ENCODE measurements around the gene ZNF557. TPM values are rescaled to one million over a fixed set of nuclear protein-coding genes. Genes with fewer than 3 reads are reported as not detected.

ZNF557 gene
- total RNA-seq, 1 donor from 2014 or later, result 12.9 TPM

DNA sequence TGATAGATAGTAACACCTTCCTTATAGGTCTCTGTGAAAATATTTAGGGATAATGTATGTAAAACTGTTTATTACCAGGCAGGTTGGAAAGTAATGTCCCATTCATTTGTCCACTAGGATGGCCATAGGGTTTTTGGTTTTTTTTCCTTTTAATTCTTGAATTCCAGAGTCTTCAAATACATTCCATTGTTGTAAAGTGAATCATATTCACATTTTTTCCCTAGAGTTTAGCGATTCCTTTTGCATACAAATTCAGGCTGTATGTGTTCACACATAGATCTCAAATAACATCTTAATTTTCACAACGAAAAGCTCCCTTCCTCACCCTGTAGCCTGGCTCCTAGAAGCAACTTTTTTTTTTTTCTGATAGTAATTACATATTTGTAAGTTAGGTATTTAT, 1.8 kb upstream of the ZNF557 start:
- Histone ChIP-seq H3K27me3 (no peaks in the 10 kb centered on the region), H3K27ac (no peak overlapping the region), H3K4me1 (peaks cover 3% of the 10 kb centered on the region), H3K9me3 (ENCODE audit: low read depth) (peaks cover 5% of the 10 kb centered on the region), H3K79me2 (ENCODE audit: low read depth) (peaks cover 16% of the 10 kb centered on the region), H3K36me3 (peaks cover 4% of the 10 kb centered on the region), H2AFZ (replicated peaks) (no peak overlapping the region), H4K20me1 (ENCODE audit: low read depth) (peaks cover 4% of the 10 kb centered on the region), H3K9ac (no peak overlapping the region), H3K4me3 (no peak overlapping the region), H3K4me2 (no peak overlapping the region), H3F3A (ENCODE audit: low read depth) (peaks cover 12% of the 10 kb centered on the region)
- Mint-ChIP-seq H3K4me3 (no peak overlapping the region), H3K4me1 (peaks cover 3% of the 10 kb centered on the region), H3K9me3 (peaks cover 17% of the 10 kb centered on the region), H3K36me3 (peaks cover 12% of the 10 kb centered on the region), H3K27ac (no peak overlapping the region), H3K27me3 (ENCODE audit: insufficient read depth, low read depth) (peaks cover 10% of the 10 kb centered on the region)
- DNase-seq (ENCODE audit: low spot score), result no peak
- TF ChIP-seq, protein P1, sequence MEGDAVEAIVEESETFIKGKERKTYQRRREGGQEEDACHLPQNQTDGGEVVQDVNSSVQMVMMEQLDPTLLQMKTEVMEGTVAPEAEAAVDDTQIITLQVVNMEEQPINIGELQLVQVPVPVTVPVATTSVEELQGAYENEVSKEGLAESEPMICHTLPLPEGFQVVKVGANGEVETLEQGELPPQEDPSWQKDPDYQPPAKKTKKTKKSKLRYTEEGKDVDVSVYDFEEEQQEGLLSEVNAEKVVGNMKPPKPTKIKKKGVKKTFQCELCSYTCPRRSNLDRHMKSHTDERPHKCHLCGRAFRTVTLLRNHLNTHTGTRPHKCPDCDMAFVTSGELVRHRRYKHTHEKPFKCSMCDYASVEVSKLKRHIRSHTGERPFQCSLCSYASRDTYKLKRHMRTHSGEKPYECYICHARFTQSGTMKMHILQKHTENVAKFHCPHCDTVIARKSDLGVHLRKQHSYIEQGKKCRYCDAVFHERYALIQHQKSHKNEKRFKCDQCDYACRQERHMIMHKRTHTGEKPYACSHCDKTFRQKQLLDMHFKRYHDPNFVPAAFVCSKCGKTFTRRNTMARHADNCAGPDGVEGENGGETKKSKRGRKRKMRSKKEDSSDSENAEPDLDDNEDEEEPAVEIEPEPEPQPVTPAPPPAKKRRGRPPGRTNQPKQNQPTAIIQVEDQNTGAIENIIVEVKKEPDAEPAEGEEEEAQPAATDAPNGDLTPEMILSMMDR (IDR thresholded peaks at IDR 0.05), result no peak
- no peak for TF ChIP-seq EZH2 (IDR thresholded peaks at IDR 0.05)
- TF ChIP-seq EZH2phosphoT487 (IDR thresholded peaks at IDR 0.05), result no peak

DNA sequence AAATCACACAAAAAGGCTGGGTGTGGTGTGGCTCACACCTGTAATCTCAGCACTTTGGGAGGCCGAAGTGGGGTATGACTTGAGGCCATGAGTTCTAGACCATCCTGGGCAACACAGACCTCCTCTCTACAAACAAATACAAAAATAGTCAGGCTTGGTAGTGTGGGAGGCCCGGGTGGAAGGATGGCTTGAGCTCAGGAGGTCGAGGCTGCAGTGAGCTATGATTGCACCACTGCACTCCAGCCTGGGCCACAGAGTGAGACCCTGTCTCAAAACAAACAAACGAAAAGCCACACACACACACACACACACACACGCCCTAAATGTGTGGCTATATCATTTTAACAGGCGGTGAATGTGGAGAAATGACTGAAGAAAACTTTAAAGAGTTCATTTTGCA, 904 bp upstream of the ZNF557 start:
- peak overlapping the region; percentile 98 for H3K4me2 ChIP-seq
- H3K27me3 ChIP-seq, result no peaks in the 10 kb centered on the region
- Mint-ChIP-seq H3K9me3 (peaks cover 18% of the 10 kb centered on the region), H3K27ac (peak overlapping the region; percentile 54), H3K4me3 (peak overlapping the region; percentile 97), H3K36me3 (peaks cover 18% of the 10 kb centered on the region), H3K27me3 (ENCODE audit: insufficient read depth, low read depth) (peaks cover 10% of the 10 kb centered on the region), H3K4me1 (peaks cover 3% of the 10 kb centered on the region)
- H3K79me2 ChIP-seq (ENCODE audit: low read depth), result peaks cover 16% of the 10 kb centered on the region
- H3K9ac ChIP-seq, result no peak overlapping the region
- peaks cover 3% of the 10 kb centered on the region for H3K4me1 ChIP-seq
- H2AFZ ChIP-seq (replicated peaks), result peak overlapping the region; percentile 78
- DNase-seq (ENCODE audit: low spot score), result no peak
- peak overlapping the region; percentile 98 for H3K4me3 ChIP-seq
- H3K27ac ChIP-seq, result no peak overlapping the region
- peaks cover 5% of the 10 kb centered on the region for H3F3A ChIP-seq (ENCODE audit: low read depth)
- peaks cover 4% of the 10 kb centered on the region for H3K36me3 ChIP-seq
- H4K20me1 ChIP-seq (ENCODE audit: low read depth), result peaks cover 4% of the 10 kb centered on the region
- H3K9me3 ChIP-seq (ENCODE audit: low read depth), result peaks cover 5% of the 10 kb centered on the region
- TF ChIP-seq, protein P1 (IDR thresholded peaks at IDR 0.05), result no peak
- no peak for TF ChIP-seq EZH2 (IDR thresholded peaks at IDR 0.05)
- no peak for TF ChIP-seq EZH2phosphoT487 (IDR thresholded peaks at IDR 0.05)

DNA sequence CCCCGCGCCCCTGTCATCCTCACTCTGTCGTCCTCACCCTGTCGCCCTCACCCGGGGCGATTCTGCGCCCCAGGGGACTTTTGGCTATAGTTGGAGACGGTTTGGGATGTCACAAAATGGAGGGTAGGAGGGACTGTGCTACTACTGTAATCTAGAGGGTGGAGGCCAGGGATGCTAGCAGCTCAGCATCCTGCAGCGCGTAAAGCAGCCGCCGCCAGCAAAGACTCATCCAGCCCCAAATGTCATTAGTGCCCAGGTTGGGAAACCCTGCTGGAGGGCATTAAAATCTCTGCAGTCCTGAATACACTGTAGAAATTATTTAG, 362 bp downstream of the ZNF557 start:
- Histone ChIP-seq H3K27ac (no peak overlapping the region), H3F3A (ENCODE audit: low read depth) (peaks cover 5% of the 10 kb centered on the region), H3K9me3 (ENCODE audit: low read depth) (peaks cover 5% of the 10 kb centered on the region), H4K20me1 (ENCODE audit: low read depth) (peaks cover 4% of the 10 kb centered on the region), H3K4me2 (peak overlapping the region; percentile 98), H3K79me2 (ENCODE audit: low read depth) (peaks cover 16% of the 10 kb centered on the region), H3K4me3 (peak overlapping the region; percentile 98), H2AFZ (replicated peaks) (peak overlapping the region; percentile 100), H3K4me1 (peaks cover 3% of the 10 kb centered on the region), H3K36me3 (peaks cover 4% of the 10 kb centered on the region), H3K9ac (peak overlapping the region; percentile 60), H3K27me3 (no peaks in the 10 kb centered on the region)
- H3K4me3 Mint-ChIP-seq, result peak overlapping the region; percentile 97
- H3K9me3 Mint-ChIP-seq, result peaks cover 23% of the 10 kb centered on the region
- H3K4me1 Mint-ChIP-seq, result peaks cover 3% of the 10 kb centered on the region
- peaks cover 24% of the 10 kb centered on the region for H3K36me3 Mint-ChIP-seq
- H3K27me3 Mint-ChIP-seq (ENCODE audit: insufficient read depth, low read depth), result peaks cover 7% of the 10 kb centered on the region
- TF ChIP-seq EZH2 (IDR thresholded peaks at IDR 0.05) (no peak), EZH2phosphoT487 (IDR thresholded peaks at IDR 0.05) (no peak)
- TF ChIP-seq, protein P1 (IDR thresholded peaks at IDR 0.05), result no peak
- no peak for DNase-seq (ENCODE audit: low spot score)
- H3K27ac Mint-ChIP-seq, result no peak overlapping the region

All from neural progenitor cell (in vitro differentiated cells).